NCI-H187 (cell line): Measurements from ENCODE around the gene NKX3-2.
A peak's percentile ranks its signal among the peaks of the same experiment; 100 is the strongest.
"Not testable (repeated sequence)": the region's sequence is repeated elsewhere in the genome, so short reads cannot be mapped to it uniquely, and the experiment has no call there.

Source experiments
- DNase-seq, 2 experiments: peaks; one replicate each; lab custom pipeline; 2025; lab: John Stamatoyannopoulos, UW

NKX3-2 gene

GRCh38 chr4:13543839-13544605 is at the start of gene NKX3-2:
Gene NKX3-2 (minus strand): TSS chr4:13544508. CDS start chr4:13544414, 94 bp downstream.
- no peak for DNase-seq

- DNase-seq: no peak
These were observed 47.9 kb upstream of the NKX3-2 start for GRCh38 chr4:13592220-13592619.

GRCh38 chr4:13590766-13591165 is 46.5 kb upstream of the NKX3-2 start:
- no peak for DNase-seq

- no peak for DNase-seq
These were observed 44.6 kb upstream of the NKX3-2 start for GRCh38 chr4:13588954-13589353.

- DNase-seq: no peak
These were observed 40.2 kb upstream of the NKX3-2 start for GRCh38 chr4:13584481-13584880.

GRCh38 chr4:13580036-13580435 is 35.7 kb upstream of the NKX3-2 start:
- no peak for DNase-seq

GRCh38 chr4:13577660-13578059 is 33.4 kb upstream of the NKX3-2 start:
- no peak for DNase-seq

- no peak for DNase-seq
These were observed 26.6 kb upstream of the NKX3-2 start for GRCh38 chr4:13570916-13571315.

GRCh38 chr4:13567125-13567524 is 22.8 kb upstream of the NKX3-2 start:
- no peak for DNase-seq

GRCh38 chr4:13562876-13563275 is 18.6 kb upstream of the NKX3-2 start:
- no peak for DNase-seq

- DNase-seq: no peak
These were observed 17.4 kb upstream of the NKX3-2 start for GRCh38 chr4:13561673-13562072.

GRCh38 chr4:13560111-13560510 is 15.8 kb upstream of the NKX3-2 start:
- DNase-seq: not testable (repeated sequence)

- DNase-seq: no peak
These were observed 15.1 kb upstream of the NKX3-2 start for GRCh38 chr4:13559413-13559812.

GRCh38 chr4:13558881-13559280 is 14.6 kb upstream of the NKX3-2 start:
- no peak for DNase-seq

- DNase-seq: no peak
These were observed 11.0 kb upstream of the NKX3-2 start for GRCh38 chr4:13555325-13555724.

GRCh38 chr4:13553081-13553480 is 8.8 kb upstream of the NKX3-2 start:
- no peak for DNase-seq

- DNase-seq: peak; percentile 78 to 86
These were observed 4.8 kb upstream of the NKX3-2 start for GRCh38 chr4:13548984-13549546.

- DNase-seq: no peak
These were observed 4.0 kb upstream of the NKX3-2 start for GRCh38 chr4:13548059-13548983.

- no peak for DNase-seq
These were observed 3.3 kb upstream of the NKX3-2 start for GRCh38 chr4:13547485-13548041.

GRCh38 chr4:13546941-13547484 is 2.7 kb upstream of the NKX3-2 start:
- DNase-seq: no peak

- DNase-seq: no peak
These were observed 2.0 kb upstream of the NKX3-2 start for GRCh38 chr4:13546142-13546940.
